K562 (cell line): ENCODE data around the gene DOCK6.

Experiments
- CREB1 ChIP-seq, 2 experiments: sonication (generic) in 1 of 2; formaldehyde crosslinking in 1 of 2; IDR thresholded peaks; 2 replicates each; pipeline versions ENCODE4 v1.6.1 to v1.8.0; 2012 to 2022; ENCODE audit warnings: inconsistent platforms in 1 of 2, mild to moderate bottlenecking in 1 of 2, missing genetic modification reagents in 1 of 2, moderate library complexity in 1 of 2
- NFE2 ChIP-seq: IDR thresholded peaks from 2 replicates; pipeline ENCODE4 v1.6.1; 2014; ENCODE audit warnings: antibody characterized with exemption, low read depth
- NFIC ChIP-seq: fragments of 450-650 bp; IDR thresholded peaks from 2 replicates; pipeline ENCODE4 v1.6.1; 2017; ENCODE audit warnings: mild to moderate bottlenecking, inconsistent platforms
- ZNF12 ChIP-seq: sonication (generic); formaldehyde crosslinking; IDR thresholded peaks from 2 replicates; pipeline ENCODE4 v1.4.0; 2020; ENCODE audit warnings: mild to moderate bottlenecking, missing genetic modification reagents
- ZNF695 ChIP-seq: fragments of 450-650 bp; formaldehyde crosslinking; IDR thresholded peaks from 2 replicates; pipeline ENCODE4 v1.4.0; 2020; ENCODE audit warnings: mild to moderate bottlenecking, moderate library complexity

- no peak for TF ChIP-seq CREB1 (IDR thresholded peaks at IDR 0.05)
- TF ChIP-seq CREB1 (CRISPR knock-in tag; IDR thresholded peaks at IDR 0.05): no peak
- no peak for TF ChIP-seq ZNF695
- no peak for TF ChIP-seq NFIC
- TF ChIP-seq ZNF12 (CRISPR knock-in tag): no peak
- TF ChIP-seq NFE2: no peak
Observed at GRCh38 chr19:11196406-11197287, 65.7 kb downstream of the DOCK6 start.
